KOPT-K1 (cell line): Measurements from ENCODE around the gene SPRED2.

ENCODE experiments used
- H3K27ac ChIP-seq: fragments of 200-600 bp; sonication (generic); 2 replicates; pipeline ENCODE4 v1.5.1; 2016; ENCODE audit warnings: antibody characterized with exemption, mild to moderate bottlenecking, low read depth, low read length; ENCODE audit not compliant: poor library complexity, severe bottlenecking
- H3K36me3 ChIP-seq: fragments of 200-600 bp; sonication (generic); 2 replicates; pipeline ENCODE4 v1.5.1; 2017; ENCODE audit warnings: antibody characterized with exemption, mild to moderate bottlenecking, low read length, moderate library complexity; ENCODE audit not compliant: insufficient read depth
- H3K9me3 ChIP-seq: fragments of 200-600 bp; sonication (generic); 2 replicates; pipeline ENCODE4 v1.5.1; 2017; ENCODE audit warnings: antibody characterized with exemption, low read length, mild to moderate bottlenecking; ENCODE audit not compliant: insufficient read depth, poor library complexity, severe bottlenecking

SPRED2 gene

GRCh38 chr2:65360441-65360840, 72.0 kb downstream of the SPRED2 start:
- H3K27ac ChIP-seq = no peak overlapping the region
- H3K9me3 ChIP-seq = no peaks in the 10 kb centered on the region
- H3K36me3 ChIP-seq = no peaks in the 10 kb centered on the region

- Histone ChIP-seq H3K9me3 (no peaks in the 10 kb centered on the region), H3K36me3 (no peaks in the 10 kb centered on the region), H3K27ac (no peak overlapping the region)
These were observed 73.6 kb downstream of the SPRED2 start for GRCh38 chr2:65358678-65359400.

DNA sequence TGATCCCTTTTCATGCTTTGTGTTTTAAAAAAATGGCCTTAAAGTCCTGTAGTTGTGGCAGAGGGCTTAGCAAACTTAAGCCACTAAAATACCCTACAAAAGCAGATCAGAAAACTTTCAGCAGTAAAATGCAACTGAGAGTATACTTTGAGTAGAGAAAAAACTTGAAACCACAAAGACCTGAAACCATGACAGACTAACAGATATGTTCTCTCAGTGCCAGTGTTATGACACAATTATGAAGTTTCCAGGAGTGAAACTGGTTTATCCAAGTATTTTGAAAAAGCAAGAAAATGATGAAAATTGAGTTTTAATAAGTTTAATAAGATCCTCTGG, 74.5 kb downstream of the SPRED2 start:
- H3K27ac ChIP-seq = no peak overlapping the region
- H3K36me3 ChIP-seq = no peaks in the 10 kb centered on the region
- no peaks in the 10 kb centered on the region for H3K9me3 ChIP-seq

DNA sequence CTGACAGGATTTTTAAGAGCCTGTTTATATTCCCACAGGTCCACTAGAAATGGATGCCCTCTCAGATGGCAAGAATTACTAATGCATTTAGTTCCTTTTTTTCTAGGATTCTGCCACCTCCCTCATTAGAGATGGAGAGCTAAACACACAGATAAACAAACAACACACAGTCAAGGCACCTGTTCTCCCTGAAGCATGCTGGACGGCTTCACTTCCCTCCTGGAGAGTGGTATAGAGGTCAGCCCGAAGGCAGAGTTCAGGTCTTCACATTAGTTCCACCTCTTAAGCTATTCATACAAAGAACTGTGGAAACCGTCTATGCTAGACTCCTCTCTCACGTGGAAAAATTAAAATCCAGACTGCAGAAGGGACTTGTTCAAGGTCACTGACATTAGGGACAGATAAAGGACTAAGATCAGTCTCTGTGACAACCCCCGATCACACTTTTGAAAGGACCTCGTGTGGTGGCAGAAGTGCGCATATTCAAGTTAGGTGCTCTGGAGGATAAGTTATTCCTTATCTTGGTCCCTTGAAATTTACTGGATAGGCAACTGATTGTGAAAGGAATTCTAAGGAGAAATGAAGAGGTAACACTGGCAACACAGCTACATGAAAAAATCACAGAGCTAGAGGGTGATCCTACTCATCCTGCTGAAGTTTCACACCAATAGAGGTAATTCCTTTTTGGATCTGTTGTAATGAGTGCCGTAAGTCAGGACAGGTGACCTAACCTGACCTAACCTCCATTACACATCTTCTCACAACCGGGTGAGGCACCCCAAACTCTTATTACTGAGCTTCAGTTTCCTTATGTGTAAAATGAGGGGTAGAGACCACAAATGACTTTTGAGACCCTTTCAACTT, 75.1 kb downstream of the SPRED2 start:
- no peaks in the 10 kb centered on the region for H3K9me3 ChIP-seq
- H3K27ac ChIP-seq = no peak overlapping the region

GRCh38 chr2:65355186-65355831, 77.1 kb downstream of the SPRED2 start:
- H3K36me3 ChIP-seq = no peaks in the 10 kb centered on the region
- no peak overlapping the region for H3K27ac ChIP-seq
- no peaks in the 10 kb centered on the region for H3K9me3 ChIP-seq

More for the DNA sequence above, 75.1 kb downstream of the SPRED2 start:
- H3K36me3 ChIP-seq = no peaks in the 10 kb centered on the region

GRCh38 chr2:65354773-65355172, 77.6 kb downstream of the SPRED2 start:
- Histone ChIP-seq H3K9me3 (no peaks in the 10 kb centered on the region), H3K36me3 (no peaks in the 10 kb centered on the region), H3K27ac (no peak overlapping the region)

DNA sequence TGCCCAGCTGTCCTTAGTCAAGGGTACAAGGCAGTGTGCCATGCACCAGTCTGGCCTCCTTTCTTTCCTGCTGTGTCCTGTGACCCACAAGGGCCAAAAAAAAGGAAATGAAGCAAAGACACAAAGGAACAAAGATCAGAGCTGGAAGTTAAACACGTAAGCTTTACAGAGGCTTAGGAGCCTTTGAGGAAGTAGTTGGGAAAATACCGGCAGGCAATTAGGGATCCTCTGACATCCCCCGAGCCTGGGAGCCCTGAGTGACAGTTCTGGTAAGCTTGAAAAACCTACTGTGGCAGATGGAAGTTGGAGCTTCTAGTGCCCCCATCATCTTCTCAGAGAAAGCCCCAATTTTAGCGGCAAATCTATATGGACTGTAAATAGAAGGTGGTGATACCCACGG, 78.5 kb downstream of the SPRED2 start:
- Histone ChIP-seq H3K27ac (no peak overlapping the region), H3K36me3 (no peaks in the 10 kb centered on the region), H3K9me3 (no peaks in the 10 kb centered on the region)

GRCh38 chr2:65353046-65353445, 79.4 kb downstream of the SPRED2 start:
- no peak overlapping the region for H3K27ac ChIP-seq
- no peaks in the 10 kb centered on the region for H3K36me3 ChIP-seq
- no peaks in the 10 kb centered on the region for H3K9me3 ChIP-seq

- Histone ChIP-seq H3K27ac (no peak overlapping the region), H3K36me3 (no peaks in the 10 kb centered on the region), H3K9me3 (no peaks in the 10 kb centered on the region)
These were observed 80.3 kb downstream of the SPRED2 start for GRCh38 chr2:65351948-65352595.

DNA sequence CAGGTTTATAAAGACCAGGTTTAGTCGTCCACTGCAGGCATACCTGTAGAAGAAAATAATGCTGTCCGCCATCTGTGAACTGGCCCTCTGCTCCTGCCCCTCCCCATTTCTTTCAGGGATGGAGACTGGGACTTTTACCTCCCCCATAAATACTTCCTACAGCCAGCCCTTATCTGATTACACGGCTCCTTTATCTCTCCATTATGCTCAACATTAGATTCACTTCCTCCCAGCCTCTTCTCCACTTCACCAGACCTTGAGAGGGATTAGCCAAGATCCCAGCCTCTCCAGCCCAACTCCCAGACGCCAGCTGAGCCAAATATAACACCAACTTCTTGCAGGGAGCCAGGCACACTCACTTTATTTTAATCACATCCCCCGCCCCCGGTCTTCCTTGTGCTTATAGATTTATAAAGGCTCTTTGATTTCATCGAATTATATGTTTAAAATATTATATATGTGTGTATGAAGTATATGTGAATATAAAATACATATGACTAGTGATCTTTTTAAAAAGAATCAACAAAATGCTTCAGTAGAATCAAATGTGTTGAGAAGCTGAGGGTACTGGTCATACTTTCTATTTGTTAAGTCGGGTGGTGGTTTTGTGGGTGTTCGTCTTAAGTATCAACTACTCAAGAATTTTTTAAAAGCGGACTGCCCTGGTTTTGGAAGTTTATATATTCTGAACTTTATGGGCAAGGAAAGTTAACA, 81.0 kb downstream of the SPRED2 start:
- peak overlapping the region; percentile 28 for H3K27ac ChIP-seq
- H3K9me3 ChIP-seq = no peaks in the 10 kb centered on the region
- no peaks in the 10 kb centered on the region for H3K36me3 ChIP-seq

- peak overlapping the region; percentile 28 for H3K27ac ChIP-seq
- no peaks in the 10 kb centered on the region for H3K36me3 ChIP-seq
- no peaks in the 10 kb centered on the region for H3K9me3 ChIP-seq
These were observed 81.7 kb downstream of the SPRED2 start for GRCh38 chr2:65350651-65351056.

GRCh38 chr2:65349863-65350262, 82.5 kb downstream of the SPRED2 start:
- H3K27ac ChIP-seq = peak overlapping the region; percentile 28

GRCh38 chr2:65347913-65348312, 84.5 kb downstream of the SPRED2 start:
- H3K27ac ChIP-seq = no peak overlapping the region
- H3K36me3 ChIP-seq = peaks cover under 1% of the 10 kb centered on the region; the same call in 1 of the 2 replicates
- H3K9me3 ChIP-seq = no peaks in the 10 kb centered on the region

More at GRCh38 chr2:65349863-65350262, 82.5 kb downstream of the SPRED2 start:
- Histone ChIP-seq H3K9me3 (no peaks in the 10 kb centered on the region), H3K36me3 (no peaks in the 10 kb centered on the region)

DNA sequence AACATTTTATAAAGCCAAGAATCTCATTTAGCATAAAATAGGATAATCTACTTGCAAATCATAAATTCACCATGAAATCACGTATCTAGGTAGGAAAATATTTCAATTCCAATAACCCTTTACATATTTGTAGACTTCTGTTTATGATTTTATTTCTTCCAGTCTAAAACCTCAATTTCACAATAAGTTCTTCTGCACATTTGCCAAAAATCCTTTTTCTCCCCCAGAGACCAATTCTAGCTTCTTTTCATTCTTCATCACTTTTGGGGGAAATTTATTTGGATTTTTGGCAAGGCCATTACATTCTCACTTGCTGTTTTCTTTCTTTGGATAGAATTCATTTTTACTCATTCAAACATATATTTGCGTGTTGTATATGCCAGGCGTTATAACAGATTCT, 86.8 kb downstream of the SPRED2 start:
- H3K9me3 ChIP-seq = no peaks in the 10 kb centered on the region
- peaks cover 17% of the 10 kb centered on the region for H3K36me3 ChIP-seq
- no peak overlapping the region for H3K27ac ChIP-seq
